Measurements from ENCODE around the gene STEAP1B. TPM values are rescaled to one million over a fixed set of nuclear protein-coding genes. Genes with fewer than 3 reads are reported as not detected.
A peak's percentile ranks its signal among the peaks of the same experiment; 100 is the strongest.

The STEAP1B gene
- total and polyA plus RNA-seq, 3 experiments from 2014 or later: 0.20 TPM; not detected in 2

DNA sequence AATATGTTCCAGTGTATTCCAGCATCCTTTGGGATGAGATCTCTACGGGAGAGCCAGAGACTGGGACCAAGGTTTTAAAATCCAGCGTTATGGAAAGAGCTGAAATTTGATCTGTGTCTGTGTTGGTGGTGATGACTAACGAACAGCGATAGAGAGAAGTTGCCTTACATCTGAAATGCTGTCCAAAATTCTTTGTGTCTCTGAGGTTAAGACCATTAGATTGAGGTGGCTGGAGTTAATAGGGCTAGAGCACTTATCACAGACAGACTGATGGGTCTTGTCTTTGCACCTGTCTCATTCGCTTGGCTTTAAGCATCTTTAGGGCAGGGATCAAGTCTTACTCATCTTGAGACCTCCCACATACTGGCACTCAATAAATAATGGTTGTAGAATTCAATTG, 102.0 kb downstream of the STEAP1B start:
- H3K9me3 Mint-ChIP-seq: no peaks in the 10 kb centered on the region
- ChIA-PET CTCF (no interaction called here), POLR2A (no interaction called here)
- Histone ChIP-seq H3K27me3 (ENCODE audit: insufficient read depth, low read length, poor library complexity, severe bottlenecking) (no peaks in the 10 kb centered on the region), H3K4me3 (ENCODE audit: low read length) (no peak overlapping the region), H3K27ac (ENCODE audit: low read depth, low read length) (no peak overlapping the region), H3K36me3 (ENCODE audit: insufficient read depth, low read length) (no peaks in the 10 kb centered on the region), H3K9me3 (ENCODE audit: low read length) (no peaks in the 10 kb centered on the region), H3K4me1 (ENCODE audit: insufficient read depth, low read length) (peaks cover 9% of the 10 kb centered on the region)
- peaks cover 0 to 2% (median 0%) of the 10 kb centered on the region in 3 donors for H3K36me3 Mint-ChIP-seq
- no peak for DNase-seq
- peaks cover 13 to 18% (median 15%) of the 10 kb centered on the region in 3 donors for H3K4me1 Mint-ChIP-seq
- peaks cover 0 to 7% of the 10 kb centered on the region in 2 donors for H3K27me3 Mint-ChIP-seq
- no peak overlapping the region for H3K27ac Mint-ChIP-seq
- H3K4me3 Mint-ChIP-seq: no peak overlapping the region

- no peak overlapping the region for H3K27ac Mint-ChIP-seq
- H3K4me1 Mint-ChIP-seq: peaks cover 4 to 5% (median 4%) of the 10 kb centered on the region in 3 donors
- DNase-seq: no peak
- H3K27me3 ChIP-seq (ENCODE audit: insufficient read depth, low read length, poor library complexity, severe bottlenecking): no peaks in the 10 kb centered on the region
- no peaks in the 10 kb centered on the region for H3K36me3 ChIP-seq (ENCODE audit: insufficient read depth, low read length)
- no peak overlapping the region for H3K4me3 ChIP-seq (ENCODE audit: low read length)
- H3K9me3 Mint-ChIP-seq: no peaks in the 10 kb centered on the region
- no peak overlapping the region for H3K4me3 Mint-ChIP-seq
- no peaks in the 10 kb centered on the region for H3K4me1 ChIP-seq (ENCODE audit: insufficient read depth, low read length)
- ChIA-PET CTCF (no interaction called here), POLR2A (no interaction called here)
- no peaks in the 10 kb centered on the region for H3K9me3 ChIP-seq (ENCODE audit: low read length)
- peaks cover 3 to 7% of the 10 kb centered on the region in 2 donors for H3K27me3 Mint-ChIP-seq
- H3K36me3 Mint-ChIP-seq: no peaks in the 10 kb centered on the region
- H3K27ac ChIP-seq (ENCODE audit: low read depth, low read length): no peak overlapping the region
Observed at GRCh38 chr7:22395222-22395621, 104.8 kb downstream of the STEAP1B start.

DNA sequence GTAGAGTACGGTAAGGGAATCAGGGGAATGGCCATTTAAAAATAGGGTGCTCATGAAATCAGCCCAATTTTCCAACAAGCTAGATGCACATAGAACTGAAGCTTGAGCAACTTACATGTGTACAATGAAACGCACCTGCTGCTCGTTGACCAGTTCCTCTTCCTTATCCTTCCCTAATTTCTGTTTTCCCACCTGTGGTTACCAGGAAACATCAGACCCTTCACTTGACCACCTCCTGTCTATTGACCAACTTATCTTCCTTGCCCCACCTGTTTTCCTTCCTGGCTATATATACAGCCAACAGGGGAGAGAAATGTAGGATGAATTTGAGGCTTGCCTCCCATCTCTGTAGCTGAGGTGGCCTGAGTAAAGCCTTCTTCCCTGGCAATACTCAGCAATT, 105.2 kb downstream of the STEAP1B start:
- H3K27ac ChIP-seq (ENCODE audit: low read depth, low read length): no peak overlapping the region
- H3K27me3 ChIP-seq (ENCODE audit: insufficient read depth, low read length, poor library complexity, severe bottlenecking): no peaks in the 10 kb centered on the region
- H3K9me3 ChIP-seq (ENCODE audit: low read length): no peaks in the 10 kb centered on the region
- Mint-ChIP-seq H3K4me1 (peaks cover 4 to 5% (median 4%) of the 10 kb centered on the region in 3 donors), H3K27me3 (peaks cover 3 to 7% of the 10 kb centered on the region in 2 donors), H3K9me3 (no peaks in the 10 kb centered on the region), H3K27ac (no peak overlapping the region), H3K36me3 (no peaks in the 10 kb centered on the region), H3K4me3 (no peak overlapping the region)
- no peaks in the 10 kb centered on the region for H3K36me3 ChIP-seq (ENCODE audit: insufficient read depth, low read length)
- ChIA-PET CTCF (no interaction called here), POLR2A (no interaction called here)
- no peak overlapping the region for H3K4me3 ChIP-seq (ENCODE audit: low read length)
- H3K4me1 ChIP-seq (ENCODE audit: insufficient read depth, low read length): no peaks in the 10 kb centered on the region
- no peak for DNase-seq

GRCh38 chr7:22393913-22394729, 105.9 kb downstream of the STEAP1B start:
- Mint-ChIP-seq H3K4me1 (peaks cover 4 to 5% (median 4%) of the 10 kb centered on the region in 3 donors), H3K9me3 (no peaks in the 10 kb centered on the region), H3K36me3 (no peaks in the 10 kb centered on the region), H3K27me3 (peaks cover 3 to 7% of the 10 kb centered on the region in 2 donors), H3K4me3 (no peak overlapping the region), H3K27ac (no peak overlapping the region)
- POLR2A ChIA-PET: no interaction called here
- Histone ChIP-seq H3K27me3 (ENCODE audit: insufficient read depth, low read length, poor library complexity, severe bottlenecking) (no peaks in the 10 kb centered on the region), H3K9me3 (ENCODE audit: low read length) (no peaks in the 10 kb centered on the region), H3K27ac (ENCODE audit: low read depth, low read length) (no peak overlapping the region), H3K4me1 (ENCODE audit: insufficient read depth, low read length) (no peaks in the 10 kb centered on the region), H3K36me3 (ENCODE audit: insufficient read depth, low read length) (no peaks in the 10 kb centered on the region), H3K4me3 (ENCODE audit: low read length) (no peak overlapping the region)
- DNase-seq: no peak
- CTCF ChIA-PET: no interaction called here

GRCh38 chr7:22390516-22390915, 109.5 kb downstream of the STEAP1B start:
- H3K27ac ChIP-seq (ENCODE audit: low read depth, low read length): no peak overlapping the region
- H3K9me3 Mint-ChIP-seq: no peaks in the 10 kb centered on the region
- no peak overlapping the region for H3K4me3 ChIP-seq (ENCODE audit: low read length)
- ChIA-PET CTCF (interaction anchor here (1.1 kb wide), 1 partner anchor 13 kb away, joined by 3 read pairs; no protein-coding TSS in a partner anchor), POLR2A (no interaction called here)
- no peak overlapping the region for H3K4me3 Mint-ChIP-seq
- H3K27me3 ChIP-seq (ENCODE audit: insufficient read depth, low read length, poor library complexity, severe bottlenecking): no peaks in the 10 kb centered on the region
- H3K4me1 ChIP-seq (ENCODE audit: insufficient read depth, low read length): no peaks in the 10 kb centered on the region
- H3K4me1 Mint-ChIP-seq: peaks cover 4 to 5% (median 4%) of the 10 kb centered on the region in 3 donors
- H3K27ac Mint-ChIP-seq: peak overlapping the region in 1 of 8 donors; percentile 90
- H3K36me3 Mint-ChIP-seq: no peaks in the 10 kb centered on the region
- no peaks in the 10 kb centered on the region for H3K36me3 ChIP-seq (ENCODE audit: insufficient read depth, low read length)
- peaks cover 3 to 17% of the 10 kb centered on the region in 2 donors for H3K27me3 Mint-ChIP-seq
- no peak for DNase-seq
- no peaks in the 10 kb centered on the region for H3K9me3 ChIP-seq (ENCODE audit: low read length)

GRCh38 chr7:22389892-22390291, 110.1 kb downstream of the STEAP1B start:
- H3K27me3 ChIP-seq (ENCODE audit: insufficient read depth, low read length, poor library complexity, severe bottlenecking): no peaks in the 10 kb centered on the region
- H3K27ac ChIP-seq (ENCODE audit: low read depth, low read length): no peak overlapping the region
- H3K36me3 ChIP-seq (ENCODE audit: insufficient read depth, low read length): no peaks in the 10 kb centered on the region
- no peaks in the 10 kb centered on the region for H3K4me1 ChIP-seq (ENCODE audit: insufficient read depth, low read length)
- peaks cover 4 to 5% (median 4%) of the 10 kb centered on the region in 3 donors for H3K4me1 Mint-ChIP-seq
- ChIA-PET POLR2A (no interaction called here), CTCF (interaction anchor here (1.1 kb wide), 1 partner anchor 13 kb away, joined by 3 read pairs; no protein-coding TSS in a partner anchor)
- DNase-seq: no peak
- H3K27me3 Mint-ChIP-seq: peaks cover 3 to 23% of the 10 kb centered on the region in 2 donors
- H3K9me3 ChIP-seq (ENCODE audit: low read length): no peaks in the 10 kb centered on the region
- H3K4me3 ChIP-seq (ENCODE audit: low read length): no peak overlapping the region
- H3K36me3 Mint-ChIP-seq: no peaks in the 10 kb centered on the region
- no peaks in the 10 kb centered on the region for H3K9me3 Mint-ChIP-seq
- no peak overlapping the region for H3K4me3 Mint-ChIP-seq
- no peak overlapping the region for H3K27ac Mint-ChIP-seq

DNA sequence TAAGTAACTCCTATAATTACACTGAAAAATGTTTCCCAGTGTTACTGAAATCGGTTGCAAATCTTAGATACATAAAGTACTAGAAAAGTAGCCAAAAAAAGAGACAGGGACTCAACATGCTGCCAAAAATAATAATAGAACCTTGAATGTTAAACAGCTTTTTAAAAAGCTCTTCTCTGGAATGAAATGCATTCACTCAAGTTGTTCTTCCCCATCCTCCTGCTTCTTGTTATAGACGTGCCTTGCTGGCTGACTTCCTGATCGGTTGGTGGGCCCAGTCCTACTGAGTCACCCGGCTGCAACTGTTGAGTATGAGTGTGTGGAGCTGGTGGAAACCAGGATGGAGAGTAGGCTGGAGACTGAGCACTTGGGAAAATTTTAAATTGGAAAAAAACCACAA, 112.4 kb downstream of the STEAP1B start:
- H3K27me3 Mint-ChIP-seq: peaks cover 3 to 22% of the 10 kb centered on the region in 2 donors
- Histone ChIP-seq H3K9me3 (ENCODE audit: low read length) (no peaks in the 10 kb centered on the region), H3K36me3 (ENCODE audit: insufficient read depth, low read length) (no peaks in the 10 kb centered on the region), H3K27me3 (ENCODE audit: insufficient read depth, low read length, poor library complexity, severe bottlenecking) (no peaks in the 10 kb centered on the region), H3K4me1 (ENCODE audit: insufficient read depth, low read length) (no peaks in the 10 kb centered on the region), H3K27ac (ENCODE audit: low read depth, low read length) (no peak overlapping the region), H3K4me3 (ENCODE audit: low read length) (no peak overlapping the region)
- no peak overlapping the region for H3K27ac Mint-ChIP-seq
- H3K36me3 Mint-ChIP-seq: no peaks in the 10 kb centered on the region
- H3K4me3 Mint-ChIP-seq: no peak overlapping the region
- H3K4me1 Mint-ChIP-seq: peaks cover 4 to 5% (median 4%) of the 10 kb centered on the region in 3 donors
- no peak for DNase-seq
- CTCF ChIA-PET: no interaction called here
- H3K9me3 Mint-ChIP-seq: no peaks in the 10 kb centered on the region
- POLR2A ChIA-PET: no interaction called here

- Histone ChIP-seq H3K27me3 (ENCODE audit: insufficient read depth, low read length, poor library complexity, severe bottlenecking) (no peaks in the 10 kb centered on the region), H3K4me1 (ENCODE audit: insufficient read depth, low read length) (no peaks in the 10 kb centered on the region), H3K27ac (ENCODE audit: low read depth, low read length) (no peak overlapping the region), H3K36me3 (ENCODE audit: insufficient read depth, low read length) (no peaks in the 10 kb centered on the region), H3K9me3 (ENCODE audit: low read length) (no peaks in the 10 kb centered on the region), H3K4me3 (ENCODE audit: low read length) (no peak overlapping the region)
- no peaks in the 10 kb centered on the region for H3K9me3 Mint-ChIP-seq
- H3K4me1 Mint-ChIP-seq: peaks cover 4 to 5% (median 4%) of the 10 kb centered on the region in 3 donors
- no peaks in the 10 kb centered on the region for H3K36me3 Mint-ChIP-seq
- ChIA-PET CTCF (no interaction called here), POLR2A (no interaction called here)
- H3K4me3 Mint-ChIP-seq: no peak overlapping the region
- no peak overlapping the region for H3K27ac Mint-ChIP-seq
- H3K27me3 Mint-ChIP-seq: peaks cover 3 to 22% of the 10 kb centered on the region in 2 donors
- DNase-seq: no peak
Observed at GRCh38 chr7:22386865-22387264, 113.1 kb downstream of the STEAP1B start.
